ENCODE data around the gene FOLH1. TPM values are rescaled to one million over a fixed set of nuclear protein-coding genes. Genes with fewer than 3 reads are reported as not detected.
"Not testable (repeated sequence)": the region's sequence is repeated elsewhere in the genome, so short reads cannot be mapped to it uniquely, and the experiment has no call there.

Gene FOLH1
- polyA plus RNA-seq, 2 of the 4 experiments (the other 2 are of a cell fraction), result 0.14 TPM; not detected in 1

DNA sequence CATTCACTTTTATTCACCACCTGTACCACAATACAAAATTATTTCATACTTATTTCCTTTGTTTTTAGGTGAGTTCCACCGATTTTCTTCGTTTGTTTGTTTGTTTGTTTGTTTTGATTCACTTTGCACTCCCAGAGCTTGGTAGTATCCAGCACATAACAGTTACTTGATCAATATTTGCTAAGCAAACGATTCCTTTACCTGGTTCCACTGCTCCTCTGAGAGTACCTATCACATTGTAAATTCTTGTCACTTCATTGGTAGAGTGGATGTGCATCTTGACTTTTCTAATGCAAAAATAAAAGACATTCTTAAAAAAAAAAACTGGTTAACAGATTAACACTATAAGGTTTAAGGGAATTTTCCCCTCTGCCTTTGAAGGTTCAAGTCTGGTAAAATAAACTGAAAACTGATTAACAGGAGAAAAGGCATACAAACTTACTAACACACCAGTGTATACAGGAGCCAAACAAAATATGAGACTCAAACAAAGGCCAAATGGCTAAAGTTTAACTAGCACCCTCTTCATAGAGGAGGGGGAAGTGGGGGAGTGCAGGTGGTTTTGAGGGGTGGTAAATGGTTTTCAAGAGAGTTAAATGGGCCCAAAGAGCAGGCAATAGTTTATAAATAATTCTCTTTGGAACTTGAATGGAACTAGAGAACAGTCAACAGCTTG is 33.6 kb downstream of the FOLH1 start:
- FAIRE-seq; H3K4me1 ChIP-seq; H3K4me2 ChIP-seq; H3K4me3 ChIP-seq; H3K9me3 ChIP-seq; POLR2A ChIA-PET; H3K27ac ChIP-seq; DNase-seq (ENCODE audit: low read depth in 1 of 2, low spot score in 1 of 2); CTCF ChIA-PET; ATAC-seq: not testable (repeated sequence)
- 0% methylated on average over 3 of the region's 3 CpGs for WGBS (ENCODE audit: missing lambda C conversion rate)

DNA sequence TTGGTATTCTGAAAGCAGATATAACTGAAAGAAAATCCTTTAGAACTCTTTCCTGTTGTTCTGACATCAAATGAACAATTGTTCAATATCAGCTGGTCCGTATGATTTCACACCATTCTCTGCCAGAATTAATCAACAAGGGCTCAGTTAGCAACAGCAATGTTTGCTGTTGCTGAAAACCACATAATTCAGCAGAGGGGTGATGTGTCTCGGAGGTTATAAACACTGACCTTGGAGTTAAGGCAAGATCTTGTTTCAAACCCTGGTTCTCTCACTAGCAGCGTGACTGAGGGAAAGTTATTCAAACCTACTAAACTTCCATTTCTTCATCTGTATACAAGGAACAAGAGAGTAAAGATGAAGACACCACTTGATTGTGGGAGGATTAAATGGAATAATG is 36.8 kb downstream of the FOLH1 start:
- DNase-seq (ENCODE audit: low read depth in 1 of 2, low spot score in 1 of 2); H3K27ac ChIP-seq; ATAC-seq; H3K4me1 ChIP-seq; H3K4me2 ChIP-seq; H3K9me3 ChIP-seq; H3K4me3 ChIP-seq; POLR2A ChIA-PET; CTCF ChIA-PET: not testable (repeated sequence)
- FAIRE-seq, result peak; percentile 98
- 13% methylated on average over 3 of the region's 3 CpGs for WGBS (ENCODE audit: missing lambda C conversion rate)

DNA sequence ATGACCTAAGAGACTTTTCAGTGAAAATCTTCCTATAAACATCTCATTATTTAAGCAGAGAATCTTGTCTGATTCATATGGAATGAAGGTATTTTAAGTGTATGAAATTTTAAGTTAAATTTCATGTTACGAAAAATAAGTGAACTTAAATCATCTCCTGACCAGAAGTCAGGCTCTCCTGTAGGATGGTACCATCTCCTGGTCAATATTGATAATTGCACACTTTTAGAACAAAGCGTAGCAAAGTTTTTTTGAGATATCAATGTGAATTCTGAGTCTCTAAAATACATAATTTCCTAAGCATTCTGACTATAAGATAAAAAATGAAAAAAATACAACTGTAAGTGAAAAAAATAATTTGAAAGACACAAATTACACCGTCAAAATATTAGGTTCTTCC is 38.8 kb downstream of the FOLH1 start:
- peak; percentile 43 for FAIRE-seq
- POLR2A ChIA-PET, result not testable (repeated sequence)
- TF ChIP-seq SMC3 (IDR thresholded peaks at IDR 0.05), result peak; percentile 32; the same call in 1 of the 3 replicates
- TF ChIP-seq, protein P1, sequence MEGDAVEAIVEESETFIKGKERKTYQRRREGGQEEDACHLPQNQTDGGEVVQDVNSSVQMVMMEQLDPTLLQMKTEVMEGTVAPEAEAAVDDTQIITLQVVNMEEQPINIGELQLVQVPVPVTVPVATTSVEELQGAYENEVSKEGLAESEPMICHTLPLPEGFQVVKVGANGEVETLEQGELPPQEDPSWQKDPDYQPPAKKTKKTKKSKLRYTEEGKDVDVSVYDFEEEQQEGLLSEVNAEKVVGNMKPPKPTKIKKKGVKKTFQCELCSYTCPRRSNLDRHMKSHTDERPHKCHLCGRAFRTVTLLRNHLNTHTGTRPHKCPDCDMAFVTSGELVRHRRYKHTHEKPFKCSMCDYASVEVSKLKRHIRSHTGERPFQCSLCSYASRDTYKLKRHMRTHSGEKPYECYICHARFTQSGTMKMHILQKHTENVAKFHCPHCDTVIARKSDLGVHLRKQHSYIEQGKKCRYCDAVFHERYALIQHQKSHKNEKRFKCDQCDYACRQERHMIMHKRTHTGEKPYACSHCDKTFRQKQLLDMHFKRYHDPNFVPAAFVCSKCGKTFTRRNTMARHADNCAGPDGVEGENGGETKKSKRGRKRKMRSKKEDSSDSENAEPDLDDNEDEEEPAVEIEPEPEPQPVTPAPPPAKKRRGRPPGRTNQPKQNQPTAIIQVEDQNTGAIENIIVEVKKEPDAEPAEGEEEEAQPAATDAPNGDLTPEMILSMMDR (IDR thresholded peaks at IDR 0.05), result peak; percentile 34
- peak; percentile 40 to 49; a peak in 4 of 5 replicates for TF ChIP-seq RAD21 (conservative IDR thresholded peaks at IDR 0.05 in 1 of 2, IDR thresholded peaks at IDR 0.05 in 1 of 2)

DNA sequence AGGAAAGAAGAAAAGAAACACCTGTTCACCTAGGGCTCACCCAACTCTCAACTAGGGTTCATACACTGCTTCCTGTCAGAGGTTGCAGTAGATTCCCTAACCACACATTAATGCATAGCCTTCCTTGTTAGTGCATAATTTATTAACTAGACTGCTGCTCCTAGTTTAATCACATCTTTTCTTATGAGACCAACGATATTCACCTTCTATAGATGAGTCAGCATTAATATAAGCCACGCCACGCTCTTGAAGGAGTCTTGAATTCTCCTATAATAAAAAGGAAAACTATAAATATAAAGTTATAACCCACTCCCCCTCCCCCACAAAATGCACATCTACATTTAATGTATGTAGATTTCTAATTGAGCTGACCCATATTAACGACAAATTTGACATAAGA is 39.4 kb downstream of the FOLH1 start:
- POLR2A ChIA-PET; H3K4me3 ChIP-seq; ATAC-seq; H3K9me3 ChIP-seq; H3K27ac ChIP-seq; DNase-seq (ENCODE audit: low read depth in 1 of 2, low spot score in 1 of 2); H3K4me1 ChIP-seq; FAIRE-seq; H3K4me2 ChIP-seq; CTCF ChIA-PET: not testable (repeated sequence)
- 15% methylated on average over 4 of the region's 4 CpGs for WGBS (ENCODE audit: missing lambda C conversion rate)
- TF ChIP-seq MAFK (IDR thresholded peaks at IDR 0.05; ENCODE audit: partially characterized antibody), result peak; percentile 75

More for the DNA sequence above, 38.8 kb downstream of the FOLH1 start:
- 16% methylated on average over 3 of the region's 3 CpGs for WGBS (ENCODE audit: missing lambda C conversion rate)
- H3K9me3 ChIP-seq, H3K4me2 ChIP-seq, H3K27ac ChIP-seq, H3K4me3 ChIP-seq, CTCF ChIA-PET, H3K4me1 ChIP-seq: not testable (repeated sequence)
- DNase-seq (ENCODE audit: low read depth in 1 of 2, low spot score in 1 of 2) (peak in 1 of 2 experiments; percentile 18), ATAC-seq (0 out of 6 replicates have a peak, but pooled peaks of 1 of the 2 experiments have one; percentile 40)

DNA sequence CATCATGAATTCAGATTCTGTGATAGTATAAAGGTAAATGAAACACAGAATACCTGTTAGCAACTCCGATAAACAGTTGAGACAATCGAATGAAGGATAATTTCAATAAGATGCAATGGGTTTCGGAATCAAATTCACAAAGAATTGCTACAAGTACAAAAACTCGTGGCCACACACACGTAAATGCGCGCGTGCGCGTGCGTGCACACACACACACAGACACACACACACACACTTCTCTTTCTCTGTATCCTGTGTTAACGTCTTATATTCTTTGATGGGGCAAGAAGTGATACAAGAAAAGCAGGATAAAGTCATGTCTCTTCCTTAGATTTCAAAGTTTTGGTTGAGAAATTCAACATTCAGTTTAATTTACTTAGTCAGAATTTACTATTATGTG is 57.2 kb downstream of the FOLH1 start:
- H3K27ac ChIP-seq, result no peak overlapping the region
- 56% methylated on average over 12 of the region's 12 CpGs for WGBS (ENCODE audit: missing lambda C conversion rate)
- FAIRE-seq, result no peak
- H3K4me3 ChIP-seq, result no peak overlapping the region
- H3K4me1 ChIP-seq, result no peaks in the 10 kb centered on the region
- TF ChIP-seq MAZ (IDR thresholded peaks at IDR 0.05; ENCODE audit: borderline replicate concordance, low read depth, low read length) (no peak), RFX5 (IDR thresholded peaks at IDR 0.05) (no peak), JUNB (IDR thresholded peaks at IDR 0.05) (no peak), CHD2 (IDR thresholded peaks at IDR 0.05; ENCODE audit: low read length, partially characterized antibody) (no peak), RNF2 (IDR thresholded peaks at IDR 0.05; ENCODE audit: borderline replicate concordance, low read depth) (no peak), RAD21 (conservative IDR thresholded peaks at IDR 0.05 in 1 of 2, IDR thresholded peaks at IDR 0.05 in 1 of 2) (no peak), NPAS2 (CRISPR knock-in tag; IDR thresholded peaks at IDR 0.05; ENCODE audit: borderline replicate concordance) (no peak), ZNF302 (CRISPR knock-in tag; IDR thresholded peaks at IDR 0.05) (no peak), MAFK (IDR thresholded peaks at IDR 0.05; ENCODE audit: partially characterized antibody) (no peak), BHLHE40 (IDR thresholded peaks at IDR 0.05; ENCODE audit: low read depth, low read length) (no peak), CEBPB (IDR thresholded peaks at IDR 0.05) (no peak)
- ChIA-PET CTCF (no interaction called here), POLR2A (no interaction called here)
- H3K4me2 ChIP-seq, result no peak overlapping the region
- ATAC-seq, result no peak
- no peaks in the 10 kb centered on the region for H3K9me3 ChIP-seq
- DNase-seq (ENCODE audit: low read depth in 1 of 2, low spot score in 1 of 2), result no peak

DNA sequence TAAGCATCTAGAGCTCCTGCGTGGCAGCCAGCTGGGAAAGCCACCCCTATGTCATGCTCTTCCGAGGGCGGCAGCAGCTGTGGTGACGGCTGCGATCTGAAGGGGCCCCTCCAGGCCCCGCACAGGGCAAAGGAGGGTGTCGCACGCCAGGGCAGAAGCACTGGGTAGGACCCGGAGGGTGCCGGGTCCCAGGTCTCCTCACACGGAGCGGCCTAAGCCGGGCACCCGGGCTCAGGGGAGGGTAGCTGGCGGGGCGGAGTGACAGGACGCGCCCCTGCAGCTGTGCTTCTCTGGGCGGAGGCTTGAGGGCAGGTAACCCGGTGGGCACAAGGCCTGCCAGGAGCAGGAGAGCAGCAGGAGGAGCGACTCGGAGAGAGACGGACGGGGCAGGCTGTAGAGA is 106.0 kb downstream of the FOLH1 start:
- ATAC-seq; POLR2A ChIA-PET; H3K27ac ChIP-seq; H3K4me1 ChIP-seq; H3K9me3 ChIP-seq; H3K4me2 ChIP-seq; FAIRE-seq; DNase-seq (ENCODE audit: low read depth in 1 of 2, low spot score in 1 of 2); H3K4me3 ChIP-seq; CTCF ChIA-PET: not testable (repeated sequence)
- 39% methylated on average over 22 of the region's 24 CpGs for whole genome bisulfite sequencing (ENCODE audit: missing lambda C conversion rate)
